Measurements from ENCODE around the gene EVL.

EVL gene

DNA sequence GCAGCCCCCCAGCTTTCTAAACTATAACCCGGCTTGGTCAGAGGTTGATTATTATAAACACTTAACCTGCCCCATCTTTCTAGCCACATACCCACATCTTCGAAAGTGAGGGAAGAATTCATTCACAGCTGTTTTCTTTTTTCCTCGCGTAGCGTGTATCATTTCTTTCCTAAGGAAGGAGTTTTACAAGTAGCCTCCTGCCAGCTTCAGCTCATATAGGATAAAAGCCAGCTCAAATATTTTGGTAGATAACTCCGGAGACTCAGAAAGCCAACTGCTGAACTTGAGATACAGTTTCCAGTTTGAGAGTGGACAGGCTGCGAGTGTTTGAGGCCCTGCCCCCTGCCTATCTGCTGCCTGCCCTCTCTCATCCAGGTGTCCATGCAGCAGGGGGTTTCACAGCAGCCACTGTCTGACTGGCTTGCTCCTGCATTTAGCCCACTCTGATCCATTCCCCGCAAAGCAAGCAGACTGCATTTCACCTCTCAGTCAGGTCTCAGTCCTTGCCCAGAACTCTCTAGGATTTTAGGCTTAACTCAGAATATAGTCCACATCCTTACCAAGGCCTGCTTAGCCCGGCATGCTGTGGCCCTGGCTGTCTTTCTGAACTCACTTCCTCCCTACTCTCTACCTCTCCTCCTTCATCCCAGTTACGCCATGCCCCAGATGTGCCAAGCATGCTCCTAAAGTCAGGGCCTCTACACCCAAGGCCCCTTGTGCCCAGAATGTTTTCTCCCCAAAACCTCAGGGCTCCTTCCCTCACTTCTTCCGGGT, 46.9 kb downstream of the EVL start:
- no peak for DNase-seq

DNA sequence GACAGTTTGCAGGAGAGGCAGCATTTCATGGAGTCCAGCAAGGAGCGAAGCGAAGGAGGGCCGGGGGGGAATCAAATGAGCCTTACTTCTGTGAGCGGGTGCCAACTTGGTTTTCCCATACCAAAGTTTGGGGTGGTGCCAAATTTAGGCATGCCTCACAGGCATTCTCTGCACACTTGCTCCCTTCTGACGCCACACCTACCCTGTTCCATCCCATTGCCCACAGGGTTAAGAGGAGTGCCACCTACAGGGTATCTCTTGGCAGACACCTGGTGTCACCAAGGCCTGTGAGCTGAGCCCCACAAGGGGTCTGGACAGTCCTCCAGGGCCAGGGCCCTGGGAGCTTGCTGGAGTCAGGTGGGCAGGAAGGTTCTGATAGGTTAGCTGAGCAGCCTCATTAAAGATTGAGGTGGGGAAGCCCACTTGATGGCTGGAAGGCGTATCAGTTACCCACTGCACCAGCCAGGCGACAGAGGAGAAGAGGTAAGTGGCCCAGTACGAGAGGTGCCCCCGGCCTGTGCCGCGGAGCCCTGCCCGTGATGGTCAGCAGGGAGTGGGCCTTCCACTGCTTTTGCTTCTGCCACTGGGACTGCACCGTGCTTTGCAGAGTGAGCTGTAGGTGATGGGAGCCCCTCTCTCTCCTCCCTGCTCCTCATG, 49.0 kb downstream of the EVL start:
- DNase-seq, result no peak

GRCh38 chr14:100115236-100115635, 50.0 kb downstream of the EVL start:
- no peak for DNase-seq

DNA sequence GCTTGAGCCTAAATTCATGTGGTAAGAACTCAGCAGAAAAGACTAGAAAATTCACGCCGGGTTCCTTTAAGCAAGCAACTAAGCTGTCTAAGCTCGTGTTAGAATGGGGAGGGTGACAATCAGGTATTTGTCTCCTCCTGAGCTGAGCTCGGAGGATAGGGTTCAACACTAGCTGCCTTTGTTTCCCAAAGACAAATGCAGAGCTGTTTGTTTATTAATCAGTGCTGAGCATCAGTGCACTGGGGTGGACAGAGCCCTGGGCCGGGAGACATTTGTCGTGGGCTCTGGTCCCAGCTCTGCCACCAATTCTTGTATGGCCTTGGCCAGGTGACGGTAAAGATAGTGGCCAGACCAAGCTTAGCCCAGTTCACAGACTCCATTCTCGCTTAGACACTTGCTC, 50.5 kb downstream of the EVL start:
- no peak for DNase-seq

GRCh38 chr14:100116134-100116533, 50.9 kb downstream of the EVL start:
- DNase-seq, result no peak

- DNase-seq, result no peak
Observed at GRCh38 chr14:100117026-100117425, 51.8 kb downstream of the EVL start.

- DNase-seq, result no peak
Observed at GRCh38 chr14:100117633-100118395, 52.6 kb downstream of the EVL start.

GRCh38 chr14:100118396-100119011, 53.3 kb downstream of the EVL start:
- DNase-seq, result no peak

DNA sequence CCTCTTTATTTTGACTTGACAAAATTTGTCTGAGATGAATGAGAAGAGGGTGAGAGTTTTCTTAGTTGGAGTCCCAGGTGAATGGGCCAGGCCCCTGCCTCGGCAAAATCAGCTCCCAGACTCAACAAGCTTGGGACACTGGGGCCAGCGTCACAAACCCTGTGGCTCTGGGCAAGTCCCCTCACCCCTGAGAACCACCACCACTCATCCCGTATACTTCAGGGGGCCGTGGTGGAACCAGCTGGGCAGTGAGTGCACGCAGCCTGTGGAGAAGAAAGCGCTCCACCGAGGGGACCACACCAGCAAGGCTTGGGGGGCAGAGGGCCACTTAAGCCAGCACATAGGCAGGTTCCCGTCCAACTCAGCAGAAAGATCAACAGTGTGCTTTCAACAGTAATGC, 54.0 kb downstream of the EVL start:
- no peak for DNase-seq

DNA sequence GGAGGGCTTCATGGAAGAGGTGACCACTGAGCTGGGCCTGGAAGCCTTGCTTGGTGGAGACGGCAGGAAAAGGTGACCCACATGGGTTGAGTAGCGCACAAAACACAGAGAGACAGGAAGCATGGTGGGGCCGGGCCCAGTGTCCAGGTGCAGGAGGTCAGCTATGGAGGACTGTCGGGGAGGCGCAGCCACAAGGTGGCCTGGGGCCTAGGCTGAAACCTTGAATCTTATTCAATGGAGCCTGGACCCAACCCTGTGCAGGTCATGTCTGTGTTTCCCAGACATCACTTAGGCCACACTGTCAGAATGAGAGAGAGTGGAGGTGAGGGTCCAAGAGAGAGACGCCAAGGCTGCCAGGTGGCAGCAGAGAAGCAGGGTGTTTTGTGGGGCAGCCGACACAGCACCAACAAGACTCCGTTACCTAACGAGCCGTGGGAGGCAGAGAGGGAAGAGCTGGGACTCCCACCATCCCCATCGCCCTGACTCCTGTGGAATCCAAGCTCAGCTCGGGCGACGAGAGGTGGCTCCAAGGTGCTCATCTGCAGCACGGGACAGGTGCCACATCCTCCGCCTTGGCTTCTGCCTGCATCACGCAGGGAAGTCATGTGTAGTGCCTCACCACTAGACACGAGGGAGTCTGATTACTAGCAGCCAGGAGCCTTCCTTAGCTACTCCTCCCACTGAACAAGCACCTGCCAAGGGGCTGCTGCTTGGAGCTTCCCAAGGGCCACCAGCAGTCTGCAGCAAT, 55.5 kb downstream of the EVL start:
- no peak for DNase-seq

GRCh38 chr14:100121643-100122480, 56.6 kb downstream of the EVL start:
- no peak for DNase-seq

- no peak for DNase-seq
Observed at GRCh38 chr14:100122481-100123223, 57.4 kb downstream of the EVL start.

GRCh38 chr14:100123618-100124017, 58.4 kb downstream of the EVL start:
- no peak for DNase-seq

GRCh38 chr14:100124551-100125088, 59.4 kb downstream of the EVL start:
- DNase-seq, result no peak

GRCh38 chr14:100126401-100126800, 61.2 kb downstream of the EVL start:
- DNase-seq, result no peak

GRCh38 chr14:100127853-100128455, 62.7 kb downstream of the EVL start:
- no peak for DNase-seq

GRCh38 chr14:100128688-100129087, 63.5 kb downstream of the EVL start:
- no peak for DNase-seq

- DNase-seq, result no peak
Observed at GRCh38 chr14:100129161-100129589, 64.0 kb downstream of the EVL start.

- DNase-seq, result no peak
Observed at GRCh38 chr14:100130521-100130920, 65.3 kb downstream of the EVL start.

- no peak for DNase-seq
Observed at GRCh38 chr14:100131181-100131580, 66.0 kb downstream of the EVL start.
